Right ventricle myocardium inferior (tissue), 1 donor: Measurements from ENCODE around the gene KASH5. TPM values are rescaled to one million over a fixed set of nuclear protein-coding genes. Genes with fewer than 3 reads are reported as not detected.
"Not testable (repeated sequence)": the region's sequence is repeated elsewhere in the genome, so short reads cannot be mapped to it uniquely, and the experiment has no call there.

Experiments
- ATAC-seq: fragments of 200-7000 bp; cut with Tn5 transposase; one replicate; pipeline ENCODE4 v1.9.1; 2020; ENCODE audit warnings: mild to moderate bottlenecking, moderate library complexity
- DNase-seq: peaks from one replicate; pipeline ENCODE4 v3.0.0; 2021; ENCODE audit errors: missing footprints
- intact Hi-C: fragments of 100-400 bp; cut with DNase I; formaldehyde crosslinking; loops from one replicate; pipeline ENCODE4 v1.11.0; 2022
- total RNA-seq: library from RNA; stranded (reverse); fragmentation: NEBNext Ultra II Directional; extraction: Animal tissue kit (Norgen Biotek cat#: 25700); gene quantifications from one replicate; pipeline ENCODE4 v1.2.1, GENCODE V29; 2021
- donor health status: DM: no; HTN: yes; CAD: no; lungs with severe emphysema.

The KASH5 gene
- total RNA-seq, 1 donor from 2014 or later: not detected

- intact Hi-C loops: loop anchor here (1.0 to 2.0 kb wide), 2 partner anchors 51 to 217 kb away; no protein-coding TSS in a partner anchor
- ATAC-seq: peak; percentile 89
- peak; percentile 97 for DNase-seq
Observed at GRCh38 chr19:49443366-49444099, 55.5 kb downstream of the KASH5 start.

GRCh38 chr19:49444100-49444700 lies 56.2 kb downstream of the KASH5 start:
- DNase-seq: peak; percentile 17
- intact Hi-C loops, ATAC-seq: not testable (repeated sequence)

GRCh38 chr19:49445997-49446396 lies 57.9 kb downstream of the KASH5 start:
- ATAC-seq (no peak), DNase-seq (no peak)
- intact Hi-C loops: no loop called here

GRCh38 chr19:49447485-49448431 lies 59.7 kb downstream of the KASH5 start:
- DNase-seq: peak; percentile 70
- no peak for ATAC-seq
- intact Hi-C loops: no loop called here

- intact Hi-C loops: no loop called here
- ATAC-seq (no peak), DNase-seq (peak; percentile 20)
Observed at GRCh38 chr19:49448432-49448786, 60.4 kb downstream of the KASH5 start.

- DNase-seq: no peak
- ATAC-seq: no peak
Observed at GRCh38 chr19:49450405-49450804, 62.4 kb downstream of the KASH5 start.

GRCh38 chr19:49451430-49452181 lies 63.6 kb downstream of the KASH5 start, which contains the start of gene PIH1D1:
TSS of gene PIH1D1 (minus strand) at chr19:49451814. CDS start at chr19:49451574, 240 bp downstream.
- ATAC-seq: peak; percentile 83
- intact Hi-C loops: loop anchor here (5.0 to 10.0 kb wide), 4 partner anchors 191 to 1043 kb away; partner anchors contain the start of genes AP2A1, PRMT1, RRAS and SCAF1
- peak; percentile 98 for DNase-seq

More at GRCh38 chr19:49450405-49450804, 62.4 kb downstream of the KASH5 start:
- intact Hi-C loops: loop anchor here (5.0 to 10.0 kb wide), 4 partner anchors 192 to 1044 kb away; partner anchors contain the start of genes AP2A1, PRMT1, RRAS and SCAF1

GRCh38 chr19:49453013-49453756 lies 65.1 kb downstream of the KASH5 start, which contains the start of gene ALDH16A1:
TSS of gene ALDH16A1 (plus strand) at chr19:49453225. CDS start at chr19:49453332, 107 bp downstream.
- intact Hi-C loops: loop anchor here (5.0 to 10.0 kb wide), 4 partner anchors 189 to 1042 kb away; partner anchors contain the start of genes AP2A1, PRMT1, RRAS and SCAF1
- peak; percentile 93 for ATAC-seq
- DNase-seq: peak; percentile 99

- ATAC-seq (no peak), DNase-seq (no peak)
- intact Hi-C loops: loop anchor here (5.0 to 10.0 kb wide), 4 partner anchors 189 to 1041 kb away; partner anchors contain the start of genes AP2A1, PRMT1, RRAS and SCAF1
Observed at GRCh38 chr19:49453757-49454240, 65.8 kb downstream of the KASH5 start.

- intact Hi-C loops: loop anchor here (10.0 kb wide), 2 partner anchors 309 to 1039 kb away; partner anchors contain the start of genes AP2A1 and TSKS
- ATAC-seq (no peak), DNase-seq (no peak)
Observed at GRCh38 chr19:49455773-49456172, 67.7 kb downstream of the KASH5 start.

GRCh38 chr19:49456326-49456725 lies 68.3 kb downstream of the KASH5 start:
- intact Hi-C loops: loop anchor here (10.0 kb wide), 2 partner anchors 308 to 1038 kb away; partner anchors contain the start of genes AP2A1 and TSKS
- ATAC-seq (no peak), DNase-seq (no peak)

GRCh38 chr19:49458567-49458903 lies 70.5 kb downstream of the KASH5 start:
- no peak for ATAC-seq
- DNase-seq: peak; percentile 9
- intact Hi-C loops: loop anchor here (10.0 kb wide), 2 partner anchors 306 to 1036 kb away; partner anchors contain the start of genes AP2A1 and TSKS

GRCh38 chr19:49459388-49459787 lies 71.3 kb downstream of the KASH5 start:
- no peak for ATAC-seq
- DNase-seq: no peak
- intact Hi-C loops: loop anchor here (10.0 kb wide), 2 partner anchors 305 to 1035 kb away; partner anchors contain the start of genes AP2A1 and TSKS

GRCh38 chr19:49461130-49461529 lies 73.1 kb downstream of the KASH5 start:
- ATAC-seq, intact Hi-C loops, DNase-seq: not testable (repeated sequence)

GRCh38 chr19:49461656-49462055 lies 73.6 kb downstream of the KASH5 start:
- DNase-seq (no peak), ATAC-seq (no peak)
- intact Hi-C loops: no loop called here

- intact Hi-C loops: no loop called here
- no peak for ATAC-seq
- DNase-seq: no peak
Observed at GRCh38 chr19:49462492-49462891, 74.4 kb downstream of the KASH5 start.
